ENCODE results near the gene FSIP1. TPM values are rescaled to one million over a fixed set of nuclear protein-coding genes. Genes with fewer than 3 reads are reported as not detected.

FSIP1 gene
- total RNA-seq, 1 experiment from 2014 or later = 0.97 TPM

DNA sequence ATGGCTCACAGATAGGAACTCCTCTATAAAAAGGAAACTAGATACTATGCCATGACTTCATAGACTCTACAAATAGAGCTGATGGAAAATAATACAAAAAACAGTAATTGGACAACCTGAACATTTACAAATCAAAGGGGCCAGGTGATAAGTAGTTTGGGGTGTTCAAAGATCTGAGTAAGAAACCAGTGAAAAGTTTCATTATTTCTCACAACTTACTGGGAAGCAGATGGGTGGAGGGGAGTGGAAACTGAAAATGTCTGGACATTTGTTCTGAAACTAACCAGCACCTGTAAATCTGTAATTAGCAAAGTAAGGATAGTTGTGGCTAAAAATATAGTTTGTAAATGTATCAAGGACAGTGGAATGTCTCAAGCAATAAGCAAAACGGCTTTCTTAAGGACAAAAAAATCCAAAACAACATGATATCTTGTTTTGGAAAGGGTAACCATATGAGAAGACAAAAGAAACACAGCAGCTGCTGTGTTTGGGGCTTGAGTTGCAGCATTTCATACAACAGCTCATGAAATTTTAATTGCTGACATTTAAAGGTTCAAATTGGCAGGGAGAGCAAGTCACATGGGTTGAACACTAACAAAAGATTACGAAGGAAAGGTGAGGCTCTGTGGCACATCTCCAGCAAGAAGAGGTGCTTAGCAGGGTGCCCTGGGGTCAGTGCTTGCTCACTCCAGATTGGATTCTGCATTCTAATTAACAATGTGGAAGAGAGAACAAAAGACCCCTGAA is 228.5 kb downstream of the FSIP1 start:
- DNase-seq (ENCODE audit: low read depth) = no peak

DNA sequence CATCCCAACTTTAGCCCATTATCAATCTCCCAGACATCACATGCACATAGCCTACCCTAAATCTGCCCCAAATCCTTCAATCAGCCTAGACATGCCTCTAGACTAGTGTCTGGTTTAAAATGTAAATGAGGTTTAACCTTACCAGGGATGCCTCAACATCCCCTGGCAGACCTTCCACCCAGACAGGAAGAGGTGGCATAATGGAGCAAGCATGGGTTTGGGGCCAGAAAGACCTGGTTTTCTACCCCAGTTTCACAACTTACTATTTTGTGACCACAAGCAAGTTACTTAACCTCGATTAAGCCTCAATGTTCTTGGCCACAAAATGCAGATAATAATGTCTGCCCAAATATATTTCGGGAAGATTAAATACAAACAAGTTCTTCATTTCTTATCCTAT is 230.1 kb downstream of the FSIP1 start:
- no peak for DNase-seq (ENCODE audit: low read depth)

DNA sequence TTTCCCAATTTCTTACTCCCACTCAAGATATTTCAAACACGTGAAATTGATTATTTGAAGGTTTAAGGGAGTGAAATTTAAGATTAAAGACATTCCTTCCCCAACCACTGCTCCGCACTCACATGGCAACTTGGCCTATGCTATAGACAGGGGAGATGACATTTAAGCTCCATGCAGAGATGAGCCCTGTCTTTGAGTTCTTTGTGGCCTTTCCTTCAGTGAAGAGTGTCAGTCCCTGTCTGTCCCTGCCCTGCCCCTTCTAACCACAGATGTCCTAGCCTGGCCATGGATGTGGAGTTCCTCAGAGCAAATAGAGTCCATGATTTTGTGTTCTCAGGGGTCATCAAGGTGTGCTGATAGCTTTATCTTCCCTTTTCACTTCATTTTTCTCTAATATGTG is 231.2 kb downstream of the FSIP1 start:
- DNase-seq (ENCODE audit: low read depth) = no peak

Other genes with a start within 250 kb of the FSIP1 start
- 567 and 839 TPM in 2 replicates for gene THBS1, start 201.8 kb downstream of the FSIP1 start, total RNA-seq (2014; rRNA removed; shearing (Covaris generic))
- gene GPR176, start 137.4 kb upstream of the FSIP1 start, total RNA-seq (2014; rRNA removed; shearing (Covaris generic)) = 29.5 and 32.4 TPM in 2 replicates
- 23.5 and 30.3 TPM in 2 replicates for gene EIF2AK4, start 151.3 kb upstream of the FSIP1 start, total RNA-seq (2014; rRNA removed; shearing (Covaris generic))